ENCODE measurements around the gene ASAP2.

The ASAP2 gene

GRCh38 chr2:9274701-9275343 lies 68.2 kb downstream of the ASAP2 start:
- no peak overlapping the region for H3K27ac ChIP-seq (replicated peaks)
- no peak overlapping the region for H3K4me3 ChIP-seq (replicated peaks; ENCODE audit: insufficient read depth, low read length)
- DNase-seq (ENCODE audit: low read depth in 1 of 2, low spot score in 1 of 2): no peak
- H3K27me3 ChIP-seq (ENCODE audit: insufficient read depth, poor library complexity, severe bottlenecking): peaks cover 7% of the 10 kb centered on the region
- no peak for TF ChIP-seq GABPA (IDR thresholded peaks at IDR 0.05; ENCODE audit: low read depth)
- TF ChIP-seq REST (IDR thresholded peaks at IDR 0.05; ENCODE audit: insufficient replicate concordance, low read depth): no peak
- TF ChIP-seq POLR2AphosphoS5 (IDR thresholded peaks at IDR 0.05; ENCODE audit: low read depth): no peak
- no peak for TF ChIP-seq CTCF (IDR thresholded peaks at IDR 0.05; ENCODE audit: insufficient read depth, low read length)
- TF ChIP-seq SPI1 (IDR thresholded peaks at IDR 0.05; ENCODE audit: borderline replicate concordance, low read depth): no peak

- peaks cover 7% of the 10 kb centered on the region for H3K27me3 ChIP-seq (ENCODE audit: insufficient read depth, poor library complexity, severe bottlenecking)
- DNase-seq (ENCODE audit: low read depth in 1 of 2, low spot score in 1 of 2): no peak
- H3K27ac ChIP-seq (replicated peaks): no peak overlapping the region
- TF ChIP-seq REST (IDR thresholded peaks at IDR 0.05; ENCODE audit: insufficient replicate concordance, low read depth): no peak
- TF ChIP-seq POLR2AphosphoS5 (IDR thresholded peaks at IDR 0.05; ENCODE audit: low read depth): no peak
- TF ChIP-seq GABPA (IDR thresholded peaks at IDR 0.05; ENCODE audit: low read depth): no peak
- no peak for TF ChIP-seq CTCF (IDR thresholded peaks at IDR 0.05; ENCODE audit: insufficient read depth, low read length)
- TF ChIP-seq SPI1 (IDR thresholded peaks at IDR 0.05; ENCODE audit: borderline replicate concordance, low read depth): no peak
- H3K4me3 ChIP-seq (replicated peaks; ENCODE audit: insufficient read depth, low read length): no peak overlapping the region
These were observed 68.8 kb downstream of the ASAP2 start for GRCh38 chr2:9275399-9275798.

- peaks cover 7% of the 10 kb centered on the region for H3K27me3 ChIP-seq (ENCODE audit: insufficient read depth, poor library complexity, severe bottlenecking)
- H3K4me3 ChIP-seq (replicated peaks; ENCODE audit: insufficient read depth, low read length): no peak overlapping the region
- no peak for TF ChIP-seq SPI1 (IDR thresholded peaks at IDR 0.05; ENCODE audit: borderline replicate concordance, low read depth)
- no peak for TF ChIP-seq CTCF (IDR thresholded peaks at IDR 0.05; ENCODE audit: insufficient read depth, low read length)
- TF ChIP-seq POLR2AphosphoS5 (IDR thresholded peaks at IDR 0.05; ENCODE audit: low read depth): no peak
- H3K27ac ChIP-seq (replicated peaks): no peak overlapping the region
- no peak for DNase-seq (ENCODE audit: low read depth in 1 of 2, low spot score in 1 of 2)
These were observed 69.5 kb downstream of the ASAP2 start for GRCh38 chr2:9276074-9276473.
